OCI-LY3 (cell line): ENCODE results near the gene TDRD9.

Source experiments
- H2AFZ ChIP-seq: fragments of 200-600, 300-600 bp; shearing (Covaris generic); 2 replicates; pipeline ENCODE4 v1.6.0; 2014; ENCODE audit warnings: antibody characterized with exemption, low read depth, low read length
- H3K27ac ChIP-seq: fragments of 200-600, 300-600 bp; sonication (generic); 2 replicates; pipeline ENCODE4 v1.5.1; 2014; ENCODE audit warnings: mild to moderate bottlenecking, low read length, moderate library complexity, mixed read lengths
- H3K27me3 ChIP-seq: fragments of 200-600, 300-600 bp; sonication (generic); 2 replicates; pipeline ENCODE4 v1.6.1; 2014; ENCODE audit warnings: low read depth, low read length, mixed read lengths
- H3K36me3 ChIP-seq: fragments of 200-600, 300-600 bp; sonication (generic); replicated peaks from 2 replicates; pipeline ENCODE3; 2014; ENCODE audit warnings: low read depth, low read length, mixed read lengths
- H3K4me1 ChIP-seq: fragments of 300-600, 200-600 bp; sonication (generic); 2 replicates; pipeline ENCODE4 v1.6.1; 2014; ENCODE audit warnings: low read length, mixed read lengths
- H3K4me2 ChIP-seq: fragments of 200-600, 300-600 bp; sonication (generic); 2 replicates; pipeline ENCODE4 v1.6.1; 2014; ENCODE audit warnings: low read length, mixed read lengths
- H3K4me3 ChIP-seq: fragments of 300-600, 200-600 bp; sonication (generic); 2 replicates; pipeline ENCODE4 v1.5.1; 2014; ENCODE audit warnings: antibody characterized with exemption, mild to moderate bottlenecking, low read length, moderate library complexity
- H3K79me2 ChIP-seq: fragments of 300-600, 200-600 bp; shearing (Covaris generic); 2 replicates; pipeline ENCODE4 v1.6.1; 2014; ENCODE audit warnings: mild to moderate bottlenecking, low read length, mixed read lengths
- H3K9ac ChIP-seq: fragments of 300-600, 200-600 bp; shearing (Covaris generic); 2 replicates; pipeline ENCODE4 v1.6.0; 2014; ENCODE audit warnings: mild to moderate bottlenecking, low read length, moderate library complexity
- H3K9me3 ChIP-seq: fragments of 200-600, 300-600 bp; shearing (Covaris generic); 2 replicates; pipeline ENCODE4 v1.6.1; 2014; ENCODE audit warnings: low read length, mixed read lengths; ENCODE audit not compliant: insufficient read depth
- H4K20me1 ChIP-seq: fragments of 200-600, 300-600 bp; sonication (generic); 2 replicates; pipeline ENCODE4 v1.6.1; 2016; ENCODE audit warnings: low read length, mixed read lengths; ENCODE audit not compliant: insufficient read depth
- CTCF ChIP-seq: fragments of 200-600, 300-600 bp; sonication (generic); IDR thresholded peaks from 2 replicates; pipeline ENCODE4 v1.5.1; 2014; ENCODE audit warnings: antibody characterized with exemption, low read length, low read depth
- EZH2phosphoT487 ChIP-seq: fragments of 200-600 bp; shearing (Covaris generic); IDR thresholded peaks from 2 replicates; pipeline ENCODE4 v1.6.1; 2018; ENCODE audit warnings: antibody characterized with exemption, mixed run types, low read depth

The TDRD9 gene

GRCh38 chr14:104011824-104012517 is 83.7 kb downstream of the TDRD9 start:
- H3K4me3 ChIP-seq = no peak overlapping the region
- no peak overlapping the region for H3K9ac ChIP-seq

GRCh38 chr14:104014764-104015163 is 86.5 kb downstream of the TDRD9 start:
- no peak overlapping the region for H3K4me2 ChIP-seq
- no peaks in the 10 kb centered on the region for H4K20me1 ChIP-seq
- H3K9me3 ChIP-seq = no peaks in the 10 kb centered on the region
- H3K4me3 ChIP-seq = no peak overlapping the region
- H3K27ac ChIP-seq = no peak overlapping the region
- TF ChIP-seq CTCF (no peak), EZH2phosphoT487 (no peak)
- no peak overlapping the region for H2AFZ ChIP-seq
- H3K27me3 ChIP-seq = peaks cover 9% of the 10 kb centered on the region; the same call in 1 of the 2 replicates
- H3K79me2 ChIP-seq = no peaks in the 10 kb centered on the region
- H3K36me3 ChIP-seq = no peaks in the 10 kb centered on the region
- H3K4me1 ChIP-seq = no peaks in the 10 kb centered on the region
- no peak overlapping the region for H3K9ac ChIP-seq

More at GRCh38 chr14:104011824-104012517, 83.7 kb downstream of the TDRD9 start:
- H4K20me1 ChIP-seq = no peaks in the 10 kb centered on the region
- no peaks in the 10 kb centered on the region for H3K79me2 ChIP-seq
- no peaks in the 10 kb centered on the region for H3K4me1 ChIP-seq
- TF ChIP-seq CTCF (no peak), EZH2phosphoT487 (no peak)
- H2AFZ ChIP-seq = no peak overlapping the region
- no peaks in the 10 kb centered on the region for H3K9me3 ChIP-seq
- no peak overlapping the region for H3K4me2 ChIP-seq
- H3K36me3 ChIP-seq = no peaks in the 10 kb centered on the region
- H3K27ac ChIP-seq = no peak overlapping the region
- H3K27me3 ChIP-seq = peaks cover 5% of the 10 kb centered on the region; the same call in 1 of the 2 replicates

DNA sequence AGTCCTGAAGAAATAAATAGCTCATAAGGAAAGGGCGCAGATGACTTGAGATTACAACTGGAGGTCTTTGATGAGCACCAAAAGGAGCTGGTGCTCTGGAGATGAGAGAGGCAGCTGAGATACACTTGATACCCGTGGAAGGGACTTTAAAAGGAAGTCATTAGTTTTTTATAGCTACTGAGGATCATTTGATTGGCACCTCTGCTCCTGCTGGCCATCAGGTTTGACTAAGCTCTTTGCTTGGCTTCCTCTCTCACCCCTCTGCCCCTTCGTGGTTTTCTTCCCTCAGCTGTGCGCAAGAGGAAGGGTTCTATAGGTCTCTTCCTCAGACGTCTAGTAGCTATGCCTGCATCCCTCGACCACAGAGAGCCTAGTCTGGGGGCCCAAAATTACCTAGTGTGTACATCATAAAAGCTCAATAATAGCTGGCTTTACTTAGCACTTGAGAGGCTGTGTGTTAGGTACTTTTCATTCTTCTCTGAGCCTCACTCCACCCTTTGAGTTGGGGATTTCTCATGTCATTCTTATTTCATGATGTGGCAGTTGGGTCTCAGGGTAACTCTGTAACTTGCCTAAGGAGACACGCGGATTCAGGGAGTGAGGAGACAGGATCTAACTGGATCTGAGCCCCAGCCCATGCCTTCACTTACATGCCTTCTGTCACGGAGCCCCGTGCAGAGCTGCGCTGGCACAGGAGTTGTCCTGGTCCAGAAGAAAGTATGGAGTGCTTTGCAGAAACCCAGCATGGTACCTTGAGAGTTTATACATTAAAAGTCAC is 88.8 kb downstream of the TDRD9 start:
- no peak overlapping the region for H3K4me3 ChIP-seq
- TF ChIP-seq CTCF = no peak
- no peak for TF ChIP-seq EZH2phosphoT487
- no peaks in the 10 kb centered on the region for H3K9me3 ChIP-seq
- no peaks in the 10 kb centered on the region for H3K36me3 ChIP-seq
- H3K27me3 ChIP-seq = peaks cover 9% of the 10 kb centered on the region; the same call in 1 of the 2 replicates
- no peak overlapping the region for H2AFZ ChIP-seq
- no peaks in the 10 kb centered on the region for H3K4me1 ChIP-seq
- H3K4me2 ChIP-seq = no peak overlapping the region
- H3K27ac ChIP-seq = no peak overlapping the region
- H4K20me1 ChIP-seq = no peaks in the 10 kb centered on the region
- H3K79me2 ChIP-seq = no peaks in the 10 kb centered on the region
- H3K9ac ChIP-seq = no peak overlapping the region

GRCh38 chr14:104019029-104019428 is 90.8 kb downstream of the TDRD9 start:
- Histone ChIP-seq H3K4me3 (no peak overlapping the region), H3K4me1 (no peaks in the 10 kb centered on the region), H3K4me2 (no peak overlapping the region), H3K27ac (no peak overlapping the region), H3K9ac (no peak overlapping the region), H3K79me2 (no peaks in the 10 kb centered on the region), H2AFZ (no peak overlapping the region), H3K36me3 (no peaks in the 10 kb centered on the region), H3K27me3 (peaks cover 9% of the 10 kb centered on the region; the same call in 1 of the 2 replicates), H4K20me1 (no peaks in the 10 kb centered on the region), H3K9me3 (no peaks in the 10 kb centered on the region)
- no peak for TF ChIP-seq CTCF
- TF ChIP-seq EZH2phosphoT487 = no peak
